Stimulated activated CD8-positive, alpha-beta memory T cell treated with anti-CD3 and anti-CD28 coated beads, Interleukin-7, amount 100 ng/mL, for 4 hours (primary cell): ENCODE measurements around the gene CDX1.
"Not testable (repeated sequence)": the region's sequence is repeated elsewhere in the genome, so short reads cannot be mapped to it uniquely, and the experiment has no call there.

Experiments
- DNase-seq, 2 donors: peaks; one replicate each; pipeline ENCODE4 v3.0.0-alpha.2; 2020; ENCODE audit warnings: low read depth in 2 of 2

The CDX1 gene

DNA sequence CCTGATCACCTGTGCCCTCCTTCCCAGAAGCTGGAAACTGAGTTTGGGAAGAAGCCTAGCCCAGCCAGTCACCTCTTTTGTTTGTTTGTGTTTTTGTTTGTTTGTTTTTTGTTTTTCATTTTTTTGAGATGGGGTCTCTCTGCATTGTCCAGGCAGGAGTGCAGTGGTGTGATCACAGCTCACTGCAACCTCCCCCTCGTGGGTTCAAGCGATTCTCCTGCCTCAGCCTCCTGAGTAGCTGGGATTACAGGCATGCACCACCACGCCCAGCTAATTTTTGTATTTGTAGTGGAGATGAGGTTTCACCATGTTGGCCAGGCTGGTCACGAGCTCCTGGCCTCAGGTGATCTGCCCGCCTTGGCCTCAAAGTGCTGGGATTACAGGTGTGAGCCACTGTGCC lies 67.1 kb downstream of the CDX1 start:
- DNase-seq, result not testable (repeated sequence)
